Measurements from ENCODE around the gene ARID4A.

DNA sequence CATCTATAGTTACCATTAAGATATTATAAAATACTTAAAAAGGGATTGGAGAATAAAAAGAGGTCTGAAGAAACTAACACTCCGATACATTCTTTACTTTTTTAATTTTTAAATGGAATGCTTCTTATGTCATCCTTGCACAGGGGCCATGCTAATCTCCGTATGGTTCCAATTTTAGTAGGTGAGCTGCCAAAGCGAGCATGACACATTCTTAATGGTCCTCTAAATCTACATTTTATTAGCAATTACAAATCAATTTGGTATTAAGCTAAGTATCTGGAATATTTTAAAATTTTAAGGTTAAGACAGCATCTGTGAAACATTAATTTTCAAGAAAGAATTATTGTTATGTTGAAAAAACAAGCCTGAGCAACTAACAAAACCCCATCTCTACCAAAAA, 6.2 kb upstream of the ARID4A start:
- no peak for TF ChIP-seq POLR2A (IDR thresholded peaks at IDR 0.05)
- TF ChIP-seq, protein P1, sequence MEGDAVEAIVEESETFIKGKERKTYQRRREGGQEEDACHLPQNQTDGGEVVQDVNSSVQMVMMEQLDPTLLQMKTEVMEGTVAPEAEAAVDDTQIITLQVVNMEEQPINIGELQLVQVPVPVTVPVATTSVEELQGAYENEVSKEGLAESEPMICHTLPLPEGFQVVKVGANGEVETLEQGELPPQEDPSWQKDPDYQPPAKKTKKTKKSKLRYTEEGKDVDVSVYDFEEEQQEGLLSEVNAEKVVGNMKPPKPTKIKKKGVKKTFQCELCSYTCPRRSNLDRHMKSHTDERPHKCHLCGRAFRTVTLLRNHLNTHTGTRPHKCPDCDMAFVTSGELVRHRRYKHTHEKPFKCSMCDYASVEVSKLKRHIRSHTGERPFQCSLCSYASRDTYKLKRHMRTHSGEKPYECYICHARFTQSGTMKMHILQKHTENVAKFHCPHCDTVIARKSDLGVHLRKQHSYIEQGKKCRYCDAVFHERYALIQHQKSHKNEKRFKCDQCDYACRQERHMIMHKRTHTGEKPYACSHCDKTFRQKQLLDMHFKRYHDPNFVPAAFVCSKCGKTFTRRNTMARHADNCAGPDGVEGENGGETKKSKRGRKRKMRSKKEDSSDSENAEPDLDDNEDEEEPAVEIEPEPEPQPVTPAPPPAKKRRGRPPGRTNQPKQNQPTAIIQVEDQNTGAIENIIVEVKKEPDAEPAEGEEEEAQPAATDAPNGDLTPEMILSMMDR (IDR thresholded peaks at IDR 0.05 in 8 of 11, conservative IDR thresholded peaks at IDR 0.05 in 3 of 11) = no peak

Measured in spleen (tissue), 7 donors.